Metanephros (tissue), 1 donor: ENCODE data around the gene SPIB. TPM values are rescaled to one million over a fixed set of nuclear protein-coding genes. Genes with fewer than 3 reads are reported as not detected.

ENCODE experiments used
- total RNA-seq: library from RNA; depleted of rRNA; stranded (reverse); fragments of >200 nt; gene quantifications from one replicate; pipeline ENCODE4 v1.2.3, GENCODE V29; 2014

The SPIB gene
- 1.5 TPM for total RNA-seq

DNA sequence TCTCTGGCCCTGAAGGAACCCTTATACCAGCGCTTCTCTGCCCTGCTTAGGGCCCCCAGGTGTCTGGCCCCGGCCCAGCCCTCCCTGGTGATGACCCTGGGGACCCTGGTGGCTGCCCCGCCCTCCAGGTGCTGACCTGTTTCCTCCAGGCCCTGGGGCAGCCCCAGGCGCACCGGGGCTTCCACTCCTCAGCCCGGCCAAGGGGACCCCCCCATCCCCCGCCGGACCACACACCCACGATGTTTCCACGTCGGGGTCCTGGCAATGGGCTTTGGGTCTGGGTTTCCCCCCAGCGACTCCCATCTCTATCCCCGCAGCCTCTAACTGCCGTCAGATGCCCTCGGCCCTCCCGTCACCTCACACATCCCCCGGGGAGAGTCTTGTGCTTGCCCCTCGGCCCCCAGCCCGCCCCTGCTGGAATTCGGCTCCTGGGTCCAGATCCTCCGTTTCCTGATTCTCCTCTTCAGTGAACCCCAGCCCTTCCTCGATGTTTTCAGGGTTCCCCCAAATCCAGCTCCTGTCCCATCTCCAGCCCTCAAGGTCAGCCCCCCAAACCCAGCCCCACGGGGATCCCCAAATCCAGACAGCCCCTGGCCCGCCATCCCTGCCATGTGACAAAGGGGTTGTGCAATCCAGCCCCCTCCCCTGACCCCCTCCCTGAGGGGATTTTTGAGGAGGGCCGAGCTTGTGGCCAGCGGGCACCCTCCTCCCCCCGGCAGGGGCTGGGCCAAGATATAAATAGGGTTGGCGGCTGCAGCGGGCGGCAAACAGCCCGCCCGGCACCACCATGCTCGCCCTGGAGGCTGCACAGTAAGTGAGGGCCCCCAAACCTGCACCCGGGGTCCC lies at the start of gene SPIB:
Gene SPIB (plus strand): TSS at position 763 of the 846 bp plus-strand sequence. CDS start 25 bp downstream, at position 788.

DNA sequence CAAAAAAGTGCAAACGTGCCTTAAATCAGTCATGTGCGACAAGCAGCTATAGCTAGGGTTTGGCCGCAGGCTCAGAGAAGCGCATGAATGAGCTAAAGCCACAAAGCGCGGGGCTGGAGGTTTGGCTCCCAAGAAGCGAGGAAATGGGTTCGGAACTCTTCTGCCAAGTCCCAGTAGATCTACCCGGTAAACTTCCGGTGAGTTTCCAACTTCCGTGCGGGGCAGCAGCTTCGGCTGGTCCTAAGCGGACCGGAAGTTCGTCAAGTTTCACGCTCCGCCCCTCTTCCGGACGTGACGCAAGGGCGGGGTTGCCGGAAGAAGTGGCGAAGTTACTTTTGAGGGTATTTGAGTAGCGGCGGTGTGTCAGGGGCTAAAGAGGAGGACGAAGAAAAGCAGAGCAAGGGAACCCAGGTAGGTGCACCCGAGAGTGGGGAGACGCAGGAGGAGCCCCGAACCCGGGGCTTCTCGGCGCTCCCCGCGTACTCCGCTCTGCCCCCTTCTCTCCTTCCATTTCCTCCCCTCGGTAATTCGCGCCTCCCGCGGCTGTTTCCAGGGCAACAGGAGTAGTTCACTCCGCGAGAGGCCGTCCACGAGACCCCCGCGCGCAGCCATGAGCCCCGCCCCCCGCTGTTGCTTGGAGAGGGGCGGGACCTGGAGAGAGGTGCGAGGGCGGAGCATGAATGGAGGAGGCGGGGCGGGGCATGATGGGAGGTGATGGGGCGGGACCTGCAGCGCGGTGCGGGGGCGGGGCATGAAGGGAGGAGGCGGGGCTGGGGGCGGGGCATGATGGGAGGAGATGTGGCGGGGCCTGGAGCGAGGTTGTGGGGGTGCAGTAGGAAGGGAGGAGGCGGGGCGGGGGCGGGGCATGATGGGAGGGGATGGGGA lies 42.3 kb upstream of the SPIB start, which contains the start of gene NR1H2:
Gene NR1H2 (plus strand): TSS at position 292 of the 885 bp plus-strand sequence. CDS start 1,149 bp downstream, outside the sequence.

DNA sequence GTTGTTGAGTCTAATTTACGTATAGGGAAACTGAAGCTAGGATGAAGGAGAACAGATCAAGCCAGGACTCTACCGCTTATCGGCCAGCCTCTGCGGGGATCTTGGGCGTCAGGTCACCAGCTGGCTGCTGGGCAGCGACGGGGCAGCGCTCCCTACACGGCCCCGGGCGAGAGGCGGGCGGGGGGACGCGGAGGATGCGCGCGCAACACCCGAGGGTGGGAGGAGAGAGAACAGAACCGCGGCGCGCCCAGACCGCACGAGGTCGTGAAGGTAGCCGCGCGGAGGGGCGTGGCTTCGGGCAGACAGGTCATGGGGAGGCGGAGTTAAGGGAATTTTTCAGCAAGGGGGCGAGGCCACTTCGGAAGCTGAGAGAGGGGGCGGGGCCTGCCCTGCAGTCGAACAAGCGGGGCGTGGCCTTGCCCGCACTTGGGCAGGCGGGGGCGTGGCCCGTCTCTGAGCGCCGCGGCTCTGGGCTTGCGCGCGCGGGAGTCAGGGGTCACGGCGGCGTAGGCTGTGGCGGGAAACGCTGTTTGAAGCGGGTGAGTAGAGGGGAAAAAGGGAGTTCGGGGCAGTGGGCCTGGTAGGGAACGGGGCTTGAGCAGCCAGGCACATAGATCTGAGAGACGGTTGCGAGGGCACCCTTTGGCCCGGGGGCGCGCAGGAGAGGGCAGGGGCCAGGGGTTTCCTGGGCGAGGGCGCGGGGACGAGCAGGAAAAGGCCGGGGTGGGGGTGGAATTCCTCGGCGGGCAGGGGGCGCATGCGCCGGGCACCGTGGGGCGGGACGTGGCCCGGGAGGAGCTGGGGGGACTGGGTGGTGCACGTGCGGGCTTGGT lies 34.7 kb upstream of the SPIB start, which contains the start of gene POLD1:
Gene POLD1 (plus strand): TSS at position 496 of the 833 bp plus-strand sequence. CDS start 14,505 bp downstream, outside the sequence.

DNA sequence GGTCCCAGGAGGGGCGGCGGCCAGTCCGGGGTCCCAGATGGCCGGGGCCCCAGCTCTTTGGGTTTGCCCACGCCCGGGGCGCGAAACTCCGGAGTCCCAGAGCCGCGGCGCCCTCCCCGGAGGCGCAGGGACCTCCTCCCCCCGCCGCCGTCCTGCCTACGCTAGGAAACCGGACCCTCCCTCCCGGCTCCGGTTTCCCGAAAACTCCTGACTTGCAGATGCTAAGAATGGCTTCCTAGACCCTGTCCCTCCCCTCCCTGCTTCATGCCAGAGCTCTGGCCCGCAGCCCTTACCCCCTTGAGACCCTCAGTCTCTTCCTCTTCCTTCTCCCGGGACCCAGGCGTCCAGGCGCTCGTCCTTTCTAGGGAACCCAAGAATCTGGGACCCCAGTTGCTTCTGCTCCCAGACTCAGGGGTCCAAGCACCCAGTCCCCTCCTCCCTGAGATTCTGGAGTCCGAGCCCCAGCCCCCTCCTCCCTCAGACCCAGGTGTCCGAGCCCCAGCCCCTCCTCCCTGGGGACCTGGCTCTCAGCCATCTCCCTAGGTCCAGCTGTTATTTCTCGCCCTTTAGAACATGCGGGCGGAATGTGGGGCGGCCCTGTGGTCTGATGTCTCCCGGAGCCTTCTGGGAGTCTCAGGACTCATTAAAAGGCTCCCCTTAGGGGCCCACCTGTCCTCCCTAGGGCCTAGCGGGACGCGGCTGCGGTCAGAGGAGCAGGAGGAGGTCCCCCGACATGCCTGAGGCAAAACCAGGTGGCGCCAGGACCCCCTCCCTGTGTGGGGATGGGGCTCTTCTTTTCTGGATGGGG lies 13.7 kb downstream of the SPIB start, which contains the start of gene MYBPC2:
Gene MYBPC2 (plus strand): TSS at position 672 of the 808 bp plus-strand sequence. CDS start 62 bp downstream, at position 734.

DNA sequence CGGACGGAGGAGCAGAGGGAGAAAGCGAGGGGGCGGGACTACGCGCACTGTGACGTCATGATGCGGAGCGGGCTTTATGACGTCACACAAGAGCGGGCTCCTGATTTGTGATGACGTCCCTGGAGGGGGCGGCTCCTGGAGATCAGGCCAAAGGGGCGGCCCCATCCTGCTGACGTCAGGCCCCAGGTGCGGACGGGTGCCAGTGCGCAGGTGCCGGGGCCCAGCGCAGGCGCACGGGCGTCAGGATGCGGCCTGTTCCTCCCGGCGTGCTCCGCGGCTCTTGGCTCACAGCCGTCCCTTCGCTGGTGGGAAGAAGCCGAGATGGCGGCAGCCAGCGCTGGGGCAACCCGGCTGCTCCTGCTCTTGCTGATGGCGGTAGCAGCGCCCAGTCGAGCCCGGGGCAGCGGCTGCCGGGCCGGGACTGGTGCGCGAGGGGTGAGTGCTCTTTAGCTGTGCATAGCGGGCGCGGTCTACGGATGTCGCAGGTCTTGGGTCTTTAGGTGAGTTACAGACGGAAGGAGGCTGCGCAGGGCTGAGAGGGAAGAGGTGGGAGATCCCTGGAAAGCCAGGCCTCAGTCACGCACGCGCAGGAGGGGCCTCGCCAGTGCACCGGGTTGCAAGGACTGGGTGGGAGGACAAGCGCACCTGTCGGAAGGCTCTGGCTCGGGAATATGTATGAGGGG lies 57.6 kb downstream of the SPIB start, which contains the start of the genes EMC10 and GARIN5A:
Gene EMC10 (plus strand): TSS at position 284 of the 683 bp plus-strand sequence. CDS start 38 bp downstream, at position 322.
Gene GARIN5A (minus strand): TSS at position 625 of the 683 bp plus-strand sequence. CDS start 460 bp downstream, at position 165.

Other genes starting within 250 kb of the SPIB start
- 33.0 TPM for gene MYH14, start 215.3 kb upstream of the SPIB start, total RNA-seq
- 7.8 TPM for gene KCNC3, start 89.6 kb upstream of the SPIB start, total RNA-seq
- 6.8 TPM for gene NAPSA, start 53.3 kb upstream of the SPIB start, total RNA-seq
- gene NR1H2, start 42.5 kb upstream of the SPIB start, total RNA-seq, result 55.1 TPM
- 56.6 TPM for gene POLD1, start 34.6 kb upstream of the SPIB start, total RNA-seq
- 41.0 TPM for gene MYBPC2, start 14.0 kb downstream of the SPIB start, total RNA-seq
- 107 TPM for gene EMC10, start 57.6 kb downstream of the SPIB start, total RNA-seq
- gene GARIN5A, start 57.9 kb downstream of the SPIB start, total RNA-seq, result 4.4 TPM
- 18.8 TPM for gene JOSD2, start 92.3 kb downstream of the SPIB start, total RNA-seq
- 5.7 TPM for gene ASPDH, start 95.0 kb downstream of the SPIB start, total RNA-seq
- 35.3 TPM for gene LRRC4B, start 149.5 kb downstream of the SPIB start, total RNA-seq
- gene SYT3, start 220.9 kb downstream of the SPIB start, total RNA-seq, result 0.76 TPM
- gene C19orf81, start 230.5 kb downstream of the SPIB start, total RNA-seq, result 6.2 TPM